GM21528 (cell line): Measurements from ENCODE around the gene PADI4.

ENCODE experiments used
- ATAC-seq: cut with Tn5 transposase; IDR thresholded peaks from one replicate; pipeline ENCODE4 v1.9.1; 2021; ENCODE audit warnings: mild to moderate bottlenecking, moderate library complexity; ENCODE audit not compliant: unreplicated experiment, low FRiP score

The PADI4 gene, protein sequence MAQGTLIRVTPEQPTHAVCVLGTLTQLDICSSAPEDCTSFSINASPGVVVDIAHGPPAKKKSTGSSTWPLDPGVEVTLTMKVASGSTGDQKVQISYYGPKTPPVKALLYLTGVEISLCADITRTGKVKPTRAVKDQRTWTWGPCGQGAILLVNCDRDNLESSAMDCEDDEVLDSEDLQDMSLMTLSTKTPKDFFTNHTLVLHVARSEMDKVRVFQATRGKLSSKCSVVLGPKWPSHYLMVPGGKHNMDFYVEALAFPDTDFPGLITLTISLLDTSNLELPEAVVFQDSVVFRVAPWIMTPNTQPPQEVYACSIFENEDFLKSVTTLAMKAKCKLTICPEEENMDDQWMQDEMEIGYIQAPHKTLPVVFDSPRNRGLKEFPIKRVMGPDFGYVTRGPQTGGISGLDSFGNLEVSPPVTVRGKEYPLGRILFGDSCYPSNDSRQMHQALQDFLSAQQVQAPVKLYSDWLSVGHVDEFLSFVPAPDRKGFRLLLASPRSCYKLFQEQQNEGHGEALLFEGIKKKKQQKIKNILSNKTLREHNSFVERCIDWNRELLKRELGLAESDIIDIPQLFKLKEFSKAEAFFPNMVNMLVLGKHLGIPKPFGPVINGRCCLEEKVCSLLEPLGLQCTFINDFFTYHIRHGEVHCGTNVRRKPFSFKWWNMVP

DNA sequence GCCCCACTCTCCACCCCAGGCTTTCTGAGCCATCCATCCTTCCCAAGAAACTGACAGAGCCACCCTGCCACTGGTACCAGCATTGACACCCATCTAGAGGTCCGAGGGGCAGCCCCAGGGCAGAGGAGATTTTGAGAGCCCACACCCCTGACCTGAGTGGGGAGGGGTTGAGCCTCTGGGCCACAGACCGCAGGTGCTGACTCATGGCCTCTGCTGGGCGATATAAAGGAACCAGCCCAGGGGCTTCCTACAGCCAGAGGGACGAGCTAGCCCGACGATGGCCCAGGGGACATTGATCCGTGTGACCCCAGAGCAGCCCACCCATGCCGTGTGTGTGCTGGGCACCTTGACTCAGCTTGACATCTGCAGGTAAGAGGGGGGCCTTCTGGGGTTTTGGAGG lies at the start of gene PADI4:
PADI4 (plus strand) TSS at position 252 of the 400 bp plus-strand sequence; CDS start at position 278, 26 bp downstream.
- ATAC-seq: no peak

DNA sequence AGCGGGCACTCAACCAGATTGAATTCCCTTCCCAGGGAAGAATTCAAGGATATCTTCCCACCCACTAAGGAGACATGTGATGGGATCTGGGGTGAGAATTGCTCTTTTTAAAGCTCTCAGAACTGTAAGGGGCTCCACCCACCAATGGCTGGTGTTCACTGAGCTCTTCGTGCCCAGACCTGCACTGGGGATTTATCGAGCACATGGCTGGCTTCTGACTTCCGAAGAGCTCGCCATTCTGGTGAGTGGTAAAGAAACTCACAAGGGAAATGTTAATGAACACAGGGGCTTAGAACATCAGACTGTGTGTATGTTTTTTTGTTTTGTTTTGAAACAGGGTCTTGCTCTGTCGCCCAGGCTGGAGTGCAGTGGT lies 49.3 kb upstream of the PADI4 start:
- ATAC-seq: no peak

DNA sequence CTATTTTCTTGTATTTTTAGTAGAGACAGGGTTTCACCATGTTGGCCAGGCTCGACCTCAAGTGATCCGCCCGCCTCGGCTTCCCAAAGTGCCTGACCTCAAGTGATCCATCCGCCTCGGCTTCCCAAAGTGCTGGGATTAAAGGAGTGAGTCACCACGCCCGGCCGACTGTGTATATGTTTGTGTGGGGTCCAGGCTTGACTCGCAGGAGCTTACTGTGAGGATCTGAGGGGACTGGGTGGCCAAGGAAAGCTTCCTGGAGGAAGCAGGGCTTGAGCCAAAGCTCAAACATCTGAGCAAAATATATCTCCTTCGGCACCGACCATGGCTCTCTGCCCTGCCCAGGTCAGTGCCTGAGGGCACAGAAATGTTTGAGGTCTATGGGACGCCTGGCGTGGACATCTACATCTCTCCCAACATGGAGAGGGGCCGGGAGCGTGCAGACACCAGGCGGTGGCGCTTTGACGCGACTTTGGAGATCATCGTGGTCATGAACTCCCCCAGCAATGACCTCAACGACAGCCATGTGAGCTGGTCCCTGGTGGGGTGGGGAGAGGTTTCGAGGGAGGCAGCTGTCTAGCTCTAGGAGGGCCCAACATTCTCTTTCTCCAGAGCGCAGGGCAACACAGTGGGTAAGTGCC lies 48.6 kb upstream of the PADI4 start:
- ATAC-seq: no peak

DNA sequence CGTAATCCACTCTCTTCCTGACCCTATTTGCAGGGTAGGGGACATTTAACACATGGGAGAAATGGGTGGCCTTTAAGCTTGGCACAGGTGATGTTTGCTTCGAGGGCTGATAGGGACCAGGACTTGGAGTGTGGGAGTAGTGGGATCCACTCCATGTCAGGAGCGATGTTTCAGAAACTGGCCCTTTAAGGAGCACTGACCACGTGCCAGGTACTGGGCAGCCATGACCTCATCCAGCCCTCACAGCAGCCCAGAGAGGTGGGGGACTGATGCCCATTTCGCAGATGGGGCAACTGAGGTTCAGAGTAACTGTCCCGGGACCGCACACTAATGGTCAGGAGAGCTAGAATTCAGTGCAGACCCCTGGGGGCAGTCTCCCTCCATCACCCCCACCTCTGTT lies 47.7 kb upstream of the PADI4 start:
- ATAC-seq: no peak

DNA sequence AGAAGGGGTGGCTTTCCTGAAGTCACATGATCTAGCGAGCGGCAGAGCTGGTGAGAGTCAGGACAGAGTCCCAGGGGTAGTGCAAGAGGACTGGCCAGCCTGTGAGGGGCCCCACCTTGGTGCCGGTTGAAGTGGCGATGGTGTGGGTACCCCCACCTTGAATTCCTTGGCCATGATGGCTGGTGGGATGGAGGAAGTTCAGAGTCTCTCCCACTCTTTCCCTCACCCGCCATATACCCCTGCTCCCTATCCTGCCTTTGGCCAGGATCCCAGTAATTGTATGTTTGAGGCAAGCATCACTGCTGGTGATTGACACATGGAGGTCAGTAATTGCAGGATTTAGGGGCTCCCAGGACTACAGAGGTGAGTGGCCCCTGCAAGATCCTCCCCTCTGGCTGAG lies 47.3 kb upstream of the PADI4 start:
- ATAC-seq: no peak

DNA sequence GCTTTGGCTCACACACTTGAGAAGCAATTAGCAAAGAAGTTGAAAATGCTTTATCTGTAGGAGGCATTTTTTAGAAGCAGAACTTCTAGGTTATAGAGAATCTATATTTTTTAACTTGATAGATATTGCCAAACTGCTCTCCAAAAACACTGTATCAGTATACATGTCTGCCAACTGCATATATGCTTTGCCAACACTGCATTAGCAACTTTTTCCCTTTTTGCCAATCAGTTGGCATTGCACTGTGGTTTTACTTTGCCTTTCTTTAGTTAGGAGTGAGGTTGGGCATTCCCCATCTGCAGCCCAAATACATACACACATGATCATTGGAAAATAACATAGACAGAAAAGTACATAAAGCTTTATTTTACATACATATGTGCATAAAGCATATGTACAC lies 44.1 kb upstream of the PADI4 start:
- no peak for ATAC-seq

DNA sequence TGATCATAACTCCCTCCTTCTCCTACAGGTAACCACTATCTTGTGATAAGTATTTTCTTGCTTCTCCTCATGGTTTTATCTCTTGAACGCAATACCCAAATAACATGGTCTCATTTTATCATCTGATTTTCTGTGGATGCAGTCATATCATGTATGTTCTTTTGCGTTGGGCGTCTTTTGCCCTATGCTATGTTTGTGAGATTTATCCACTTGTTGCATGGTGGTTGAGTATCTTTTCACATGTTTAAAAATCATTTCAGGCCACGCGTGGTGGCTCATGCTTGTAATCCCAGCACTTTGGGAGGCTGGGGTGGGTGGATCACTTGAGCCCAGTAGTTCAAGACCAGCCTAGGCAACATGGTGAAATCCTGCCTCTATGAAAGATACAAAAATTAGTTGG lies 43.5 kb upstream of the PADI4 start:
- no peak for ATAC-seq

DNA sequence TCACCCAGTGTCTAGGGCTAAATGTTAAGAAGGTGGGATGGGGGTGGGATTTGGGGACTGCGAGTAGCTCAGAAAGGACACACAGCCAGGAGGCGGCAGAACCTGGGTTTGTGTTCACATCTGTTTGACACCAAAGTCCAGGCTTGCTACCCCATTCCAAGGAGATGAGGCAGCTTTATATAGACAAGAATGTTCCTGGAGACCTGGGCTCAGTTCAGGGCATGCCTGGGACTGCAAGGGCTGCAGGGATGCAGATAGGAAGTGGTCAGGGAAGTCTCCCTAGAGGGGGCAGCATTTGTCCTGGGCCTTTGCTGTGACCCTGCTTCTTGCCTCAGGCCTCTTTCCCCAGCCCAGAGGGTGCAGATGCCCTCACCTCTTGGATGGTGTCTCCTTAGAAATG lies 42.8 kb upstream of the PADI4 start:
- ATAC-seq: no peak

DNA sequence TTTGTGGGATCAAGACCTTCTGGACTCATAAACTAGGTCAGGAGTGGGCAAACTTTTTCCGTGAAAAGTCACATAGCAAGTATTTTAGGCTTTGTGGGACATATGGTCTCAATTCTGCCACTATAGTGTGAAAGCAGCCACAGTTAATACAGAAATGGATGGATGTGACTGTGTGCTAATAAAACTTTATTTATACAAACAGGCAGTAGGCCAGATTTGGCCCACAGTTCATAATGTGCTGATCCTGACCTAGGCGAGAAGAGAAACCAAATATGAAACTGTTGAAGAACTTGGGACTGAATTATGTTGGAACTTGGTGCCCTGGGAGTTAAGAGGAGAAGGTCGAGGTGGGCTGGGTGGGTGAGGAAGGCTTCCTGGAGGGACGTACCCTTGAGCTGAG lies 42.0 kb upstream of the PADI4 start:
- ATAC-seq: no peak

DNA sequence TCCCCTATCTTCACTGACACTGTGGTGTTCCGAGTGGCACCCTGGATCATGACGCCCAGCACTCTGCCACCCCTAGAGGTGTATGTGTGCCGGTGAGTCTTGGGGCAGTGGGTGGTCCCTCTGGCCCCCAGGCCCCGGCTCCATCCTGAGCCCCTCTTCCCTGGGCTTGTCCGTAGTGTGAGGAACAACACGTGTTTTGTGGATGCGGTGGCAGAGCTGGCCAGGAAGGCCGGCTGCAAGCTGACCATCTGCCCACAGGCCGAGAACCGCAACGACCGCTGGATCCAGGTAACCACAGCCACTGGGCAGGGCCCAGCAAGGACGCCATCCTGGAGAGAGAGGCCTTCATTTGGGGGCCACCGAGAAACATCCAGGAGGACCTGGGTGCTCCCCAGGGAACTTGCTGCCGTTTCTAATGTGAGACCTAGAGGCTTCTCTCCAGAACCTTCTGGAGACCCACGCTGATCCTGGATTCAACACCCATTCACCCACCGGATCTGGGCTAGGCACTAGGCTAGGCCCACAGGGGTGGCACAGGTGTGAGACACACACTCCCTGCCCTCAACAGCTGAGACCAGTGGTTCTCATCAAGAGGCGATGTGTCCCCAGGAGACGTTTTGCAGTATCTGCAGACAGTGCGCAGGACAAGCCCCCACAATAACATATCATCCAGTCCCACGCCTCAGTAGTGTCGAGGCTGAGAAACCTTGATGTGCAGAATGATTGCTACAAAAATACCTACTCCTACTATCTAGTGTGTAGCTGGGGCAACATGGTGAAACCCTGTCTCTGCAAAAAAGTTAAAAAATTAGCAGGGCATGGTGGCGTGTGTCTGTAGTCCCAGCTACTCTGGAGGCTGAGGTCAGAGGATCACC lies 36.9 kb upstream of the PADI4 start:
- ATAC-seq: no peak

DNA sequence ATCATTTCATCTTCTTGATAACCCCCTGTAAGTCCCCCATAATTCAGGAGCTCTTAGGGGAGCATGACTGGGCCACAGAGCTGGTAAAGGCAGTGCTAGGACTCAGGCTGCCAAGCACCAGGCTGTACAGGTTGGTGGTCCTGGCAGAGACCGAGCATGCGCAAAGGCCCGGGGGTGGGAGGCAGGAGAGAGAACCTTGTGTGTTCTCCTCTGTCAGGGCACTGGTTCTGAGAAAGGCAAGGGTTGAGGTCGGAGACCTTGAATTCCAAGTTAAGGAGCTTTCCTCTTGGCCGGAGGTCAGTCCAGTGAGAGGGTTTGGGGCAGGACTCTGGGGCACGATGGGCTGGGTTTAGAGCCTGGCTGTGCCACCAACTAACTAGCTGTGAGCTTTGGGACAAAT lies 35.9 kb upstream of the PADI4 start:
- ATAC-seq: no peak

DNA sequence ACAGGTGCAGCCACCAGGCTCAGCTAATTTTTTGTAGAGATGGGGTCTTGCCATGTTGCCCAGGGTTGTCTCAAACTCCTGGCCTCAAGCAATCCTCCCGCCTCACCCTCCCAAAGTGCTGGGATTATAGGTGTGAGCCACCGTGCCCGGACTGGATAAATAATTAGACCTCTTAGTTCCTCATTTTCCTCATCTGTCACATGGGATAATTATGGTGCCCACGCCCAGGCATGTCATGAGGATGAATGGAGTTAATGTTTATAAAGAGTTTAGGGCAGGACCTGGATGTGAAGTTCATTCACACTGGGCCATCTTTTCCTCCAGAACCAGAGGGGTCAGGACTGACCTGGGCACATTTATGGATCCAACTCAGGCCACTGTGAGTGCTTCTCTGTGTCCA lies 35.4 kb upstream of the PADI4 start:
- no peak for ATAC-seq

DNA sequence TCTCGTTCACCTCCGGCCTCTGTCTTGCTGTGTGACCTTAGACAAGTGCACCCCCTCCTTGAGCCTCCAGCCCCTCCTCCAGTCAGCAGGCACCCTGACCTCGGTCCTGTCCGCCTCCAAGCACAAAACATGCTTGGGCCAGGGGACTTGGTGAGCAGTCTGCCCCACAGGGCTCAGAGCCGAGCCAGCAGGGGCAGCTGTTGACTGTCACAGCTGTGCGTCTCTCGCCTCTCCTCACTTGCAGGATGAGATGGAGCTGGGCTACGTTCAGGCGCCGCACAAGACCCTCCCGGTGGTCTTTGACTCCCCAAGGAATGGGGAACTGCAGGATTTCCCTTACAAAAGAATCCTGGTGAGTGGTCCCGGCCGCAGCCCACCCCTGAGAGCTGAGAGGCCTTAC lies 34.9 kb upstream of the PADI4 start:
- no peak for ATAC-seq

DNA sequence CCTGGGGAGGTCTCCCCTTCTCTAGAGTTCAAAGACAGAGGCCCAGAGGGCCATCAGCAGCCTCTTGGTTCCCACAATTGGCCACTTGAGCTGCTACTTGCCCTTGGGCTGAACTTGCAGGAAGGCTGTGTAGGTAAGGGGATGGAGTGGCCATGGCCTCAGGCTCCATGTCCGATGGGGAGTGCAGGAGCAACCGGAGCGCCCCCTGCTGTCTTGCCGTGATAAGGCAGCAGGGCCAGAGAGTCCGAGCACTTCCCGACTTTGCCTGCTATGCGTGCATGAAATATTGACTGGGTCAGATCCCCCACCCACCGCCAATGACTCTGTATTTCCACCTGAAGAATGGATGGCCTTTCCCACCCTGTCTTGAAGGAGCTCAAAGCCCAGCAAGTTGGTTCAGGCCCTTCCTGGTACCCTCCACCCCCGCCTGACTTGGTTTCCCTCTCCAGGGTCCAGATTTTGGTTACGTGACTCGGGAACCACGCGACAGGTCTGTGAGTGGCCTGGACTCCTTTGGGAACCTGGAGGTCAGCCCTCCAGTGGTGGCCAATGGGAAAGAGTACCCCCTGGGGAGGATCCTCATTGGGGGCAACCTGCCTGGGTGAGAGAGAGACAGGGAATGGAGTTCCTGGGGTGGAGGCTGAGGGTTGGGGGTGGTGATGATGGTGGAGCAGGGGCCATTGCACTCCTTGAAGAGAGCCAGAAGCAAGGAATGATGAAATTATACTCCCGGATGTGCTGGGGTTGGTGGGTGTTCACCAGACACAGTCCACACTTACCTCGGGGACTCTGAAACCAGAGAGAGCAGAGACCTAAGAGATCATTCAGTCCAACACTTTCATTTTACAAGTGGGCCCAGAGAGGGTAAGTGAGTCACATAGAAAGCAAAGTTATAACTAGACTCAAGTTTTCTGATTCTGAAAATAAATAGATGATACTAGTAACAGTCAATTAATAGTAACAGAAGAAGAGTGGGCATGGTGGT lies 33.5 kb upstream of the PADI4 start:
- no peak for ATAC-seq

DNA sequence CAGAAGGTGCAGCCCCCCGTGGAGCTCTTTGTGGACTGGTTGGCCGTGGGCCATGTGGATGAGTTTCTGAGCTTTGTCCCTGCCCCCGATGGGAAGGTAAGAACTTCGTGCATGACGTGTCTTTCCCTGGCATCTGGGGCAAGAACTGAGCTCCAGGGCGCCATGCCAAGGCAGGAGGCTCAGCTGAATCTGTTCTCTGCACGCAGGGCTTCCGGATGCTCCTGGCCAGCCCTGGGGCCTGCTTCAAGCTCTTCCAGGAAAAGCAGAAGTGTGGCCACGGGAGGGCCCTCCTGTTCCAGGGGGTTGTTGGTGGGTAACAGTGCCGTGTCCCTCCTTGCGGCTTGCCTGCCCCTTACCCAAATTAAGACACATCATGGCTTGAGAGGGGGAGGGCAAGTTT lies 31.4 kb upstream of the PADI4 start:
- no peak for ATAC-seq

DNA sequence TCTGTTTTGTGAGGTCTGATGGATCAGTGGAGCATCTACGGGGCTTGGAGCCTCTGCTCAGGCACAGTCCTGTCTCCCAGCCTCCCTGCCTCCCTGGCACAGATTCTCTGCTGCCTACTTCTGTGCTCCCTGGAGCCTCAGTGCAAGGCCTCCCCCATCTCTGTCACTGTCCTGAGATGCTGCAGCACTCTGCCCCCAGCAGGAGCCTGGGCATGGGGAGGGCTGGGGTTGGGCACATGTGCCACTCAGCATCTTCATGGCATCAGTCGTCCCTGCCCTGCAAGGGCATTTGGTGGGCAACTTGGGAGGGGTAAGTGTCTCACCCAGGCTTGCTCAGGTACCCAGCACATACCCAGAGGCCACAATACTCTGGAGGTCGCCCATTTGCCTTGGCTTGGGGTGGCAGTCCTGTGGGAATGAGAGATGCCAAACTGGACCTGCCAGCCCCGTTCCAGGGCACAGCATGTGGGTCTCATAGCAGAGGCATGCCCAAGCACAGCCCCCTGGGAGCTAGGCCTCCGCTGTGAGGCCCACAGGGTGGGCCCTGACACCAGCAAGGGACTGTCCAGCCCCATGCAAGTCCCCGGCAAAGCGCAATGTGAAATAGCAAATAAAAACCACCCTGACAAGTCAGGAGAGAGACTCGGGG lies 30.4 kb upstream of the PADI4 start:
- ATAC-seq: no peak

DNA sequence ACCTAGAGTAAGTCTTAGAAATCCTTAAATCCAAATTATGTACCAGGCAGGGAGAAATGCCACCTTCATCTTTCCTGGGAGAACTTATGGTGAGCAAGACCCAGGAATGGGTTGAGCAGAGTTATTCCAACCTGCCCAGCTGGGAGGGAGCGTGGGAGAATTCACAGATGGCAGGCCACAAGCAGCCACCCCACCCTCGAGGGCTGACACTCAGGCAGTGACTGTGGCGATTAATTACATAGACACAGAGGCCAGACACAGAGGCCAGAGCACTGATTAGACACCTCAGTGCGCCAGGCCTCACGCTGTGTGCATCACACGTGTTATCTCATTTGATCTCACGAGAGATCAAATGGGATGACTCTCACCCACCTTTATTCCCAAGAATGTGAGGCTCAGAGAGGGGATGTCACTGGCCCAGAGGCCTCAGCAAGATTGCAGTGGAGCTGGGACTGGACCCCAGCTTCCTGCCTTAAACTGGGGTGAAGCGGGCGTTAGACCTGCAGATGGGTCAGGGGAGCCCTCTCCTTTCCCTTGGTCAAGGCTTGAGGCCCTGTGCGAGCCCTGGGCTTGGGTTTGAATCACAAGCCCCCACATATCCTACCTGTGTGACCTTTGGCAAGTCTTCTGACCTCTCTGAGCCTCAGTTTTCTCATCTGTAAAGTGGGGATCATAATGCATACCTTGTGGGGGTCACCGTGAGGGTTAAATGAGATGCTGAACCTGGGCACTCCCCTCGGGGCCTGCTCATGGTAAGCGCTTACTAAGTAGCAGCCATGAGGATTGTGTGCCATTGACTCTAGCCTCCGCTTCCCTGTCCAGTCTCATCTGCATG lies 28.8 kb upstream of the PADI4 start:
- no peak for ATAC-seq

DNA sequence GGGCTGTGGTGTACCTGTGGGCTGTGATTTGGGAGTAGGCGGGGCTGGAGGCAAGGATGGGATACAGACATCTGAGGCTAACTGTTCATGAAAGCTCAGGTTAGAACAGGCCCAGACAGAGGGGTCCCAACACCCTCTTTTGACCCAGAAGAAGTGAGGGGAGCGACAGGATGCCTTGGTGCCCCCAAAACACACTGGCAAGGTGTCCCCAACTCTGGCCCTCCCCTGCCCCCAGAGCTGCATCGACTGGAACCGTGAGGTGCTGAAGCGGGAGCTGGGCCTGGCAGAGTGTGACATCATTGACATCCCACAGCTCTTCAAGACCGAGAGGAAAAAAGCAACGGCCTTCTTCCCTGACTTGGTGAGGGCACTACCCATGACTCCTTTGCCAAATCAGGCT lies 27.6 kb upstream of the PADI4 start:
- no peak for ATAC-seq
